GM13976 (cell line): ENCODE data around the gene MAP3K10.

Source experiments
- DNase-seq: peaks from one replicate; pipeline ENCODE4 v3.0.0; 2012; ENCODE audit warnings: low spot score
- CTCF ChIP-seq: IDR thresholded peaks from 2 replicates; pipeline ENCODE4 v1.5.1; 2012; ENCODE audit warnings: borderline replicate concordance, mild to moderate bottlenecking; ENCODE audit not compliant: insufficient read depth; ENCODE audit errors: extremely low read depth, missing control alignments, control extremely low read depth
- in situ Hi-C: fragments of 300-500 bp; cut with MboI; formaldehyde crosslinking; loops from one replicate; pipeline ENCODE4 v1.12.0; 2022; ENCODE audit warnings: low sequenced_read_pairs, mixed read lengths, inconsistent platforms; ENCODE audit not compliant: unreplicated experiment

MAP3K10 gene

DNA sequence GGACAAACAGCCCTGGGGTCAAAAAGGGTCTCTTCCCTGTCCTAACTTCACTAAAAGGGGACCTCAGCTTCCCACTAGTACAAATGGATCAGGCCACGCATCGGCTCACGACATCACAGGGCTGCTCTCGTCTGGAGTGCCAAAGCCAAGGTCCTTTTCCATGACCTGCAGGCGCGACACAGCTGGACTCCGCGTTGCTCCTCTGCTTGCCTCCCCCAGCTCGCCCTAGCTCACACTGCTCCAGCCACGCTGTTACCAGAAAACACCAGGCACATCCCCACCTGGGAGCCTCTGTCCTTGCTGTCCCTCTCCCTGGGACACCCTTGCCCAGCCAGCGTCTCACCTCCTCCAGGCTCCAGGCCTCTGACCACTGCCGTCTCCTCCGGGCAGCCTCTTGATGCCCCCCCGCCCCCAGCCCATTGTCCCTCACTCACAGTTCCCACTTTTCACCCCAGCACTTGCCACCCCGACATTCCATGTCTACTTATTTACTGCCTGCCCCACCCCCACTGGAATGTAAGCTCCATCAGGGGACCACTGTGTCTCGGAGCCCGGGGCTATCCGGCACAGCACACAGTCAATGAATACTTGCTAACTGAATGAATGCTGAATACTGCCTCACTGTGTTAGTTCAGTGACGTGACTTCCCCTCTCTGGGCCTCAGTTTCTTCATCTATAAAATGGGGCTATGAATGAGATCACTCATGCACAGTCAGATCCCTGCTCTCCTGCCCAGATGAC lies 73.3 kb downstream of the MAP3K10 start:
- TF ChIP-seq CTCF, result no peak
- in situ Hi-C loops, result no loop called here
- no peak for DNase-seq
